Neutrophil (primary cell): ENCODE data around the gene CREG2.

Experiments
- H3K27ac ChIP-seq: fragments of 200-600 bp; sonication (generic); 2 replicates; pipeline ENCODE4 v1.5.1; 2016; ENCODE audit warnings: mild to moderate bottlenecking, moderate library complexity
- H3K27me3 ChIP-seq: fragments of 200-600 bp; sonication (generic); 2 replicates; pipeline ENCODE4 v1.6.0; 2016; ENCODE audit warnings: mild to moderate bottlenecking
- H3K36me3 ChIP-seq: fragments of 200-600 bp; sonication (generic); 2 replicates; pipeline ENCODE4 v1.5.1; 2017
- H3K4me1 ChIP-seq, 2 experiments: fragments of 200-600 bp in 1 of 2; sonication (generic) in 1 of 2; 1 replicate in 1 of 2; 2 replicates in 1 of 2; pipeline versions ENCODE4 v1.5.1 to v1.6.1; 2013 to 2016; ENCODE audit warnings: low read depth in 1 of 2, low read length in 1 of 2, mild to moderate bottlenecking in 1 of 2, moderate library complexity in 1 of 2; ENCODE audit not compliant: control insufficient read depth in 1 of 2, insufficient read depth in 1 of 2
- H3K4me3 ChIP-seq, 2 experiments: fragments of 200-600 bp in 1 of 2; sonication (generic) in 1 of 2; 1 replicate in 1 of 2; 2 replicates in 1 of 2; pipeline ENCODE4 v1.5.1; 2013 to 2016; ENCODE audit warnings: low read depth in 1 of 2, low read length in 1 of 2, mild to moderate bottlenecking in 1 of 2, moderate library complexity in 1 of 2
- H3K9me3 ChIP-seq: fragments of 200-600 bp; sonication (generic); 2 replicates; pipeline ENCODE4 v1.5.1; 2016
- TF ChIP-seq, protein P1 (sequence below): fragments of 200-600 bp; sonication (generic); IDR thresholded peaks from 2 replicates; pipeline ENCODE4 v1.5.1; 2016; ENCODE audit warnings: antibody characterized with exemption

Gene CREG2

DNA sequence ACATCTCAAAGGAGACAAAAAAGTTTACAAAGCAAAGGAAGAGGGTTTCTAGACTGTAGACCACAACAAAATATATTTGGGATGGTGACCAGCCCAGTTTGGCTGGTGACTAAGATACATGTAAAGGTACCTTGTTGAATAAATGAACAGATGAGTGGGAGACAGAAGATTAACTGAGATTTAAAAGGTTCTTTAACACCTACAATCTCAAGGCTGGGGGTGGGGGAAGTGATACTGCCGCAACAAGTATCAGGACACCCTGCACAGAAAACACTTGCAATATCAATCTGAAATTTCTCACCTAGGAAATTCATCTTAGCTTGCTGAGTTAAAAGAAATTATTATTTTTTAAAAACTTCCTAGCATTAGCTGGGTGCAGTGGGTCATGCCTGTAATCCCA is 87.1 kb downstream of the CREG2 start:
- Histone ChIP-seq H3K4me3 (peak overlapping the region; percentile 99 to 100), H3K4me1 (peaks cover 99% of the 10 kb centered on the region in 2 experiments), H3K9me3 (no peaks in the 10 kb centered on the region), H3K27ac (peak overlapping the region; percentile 100), H3K27me3 (no peaks in the 10 kb centered on the region), H3K36me3 (peaks cover 81% of the 10 kb centered on the region)
- TF ChIP-seq, protein P1, sequence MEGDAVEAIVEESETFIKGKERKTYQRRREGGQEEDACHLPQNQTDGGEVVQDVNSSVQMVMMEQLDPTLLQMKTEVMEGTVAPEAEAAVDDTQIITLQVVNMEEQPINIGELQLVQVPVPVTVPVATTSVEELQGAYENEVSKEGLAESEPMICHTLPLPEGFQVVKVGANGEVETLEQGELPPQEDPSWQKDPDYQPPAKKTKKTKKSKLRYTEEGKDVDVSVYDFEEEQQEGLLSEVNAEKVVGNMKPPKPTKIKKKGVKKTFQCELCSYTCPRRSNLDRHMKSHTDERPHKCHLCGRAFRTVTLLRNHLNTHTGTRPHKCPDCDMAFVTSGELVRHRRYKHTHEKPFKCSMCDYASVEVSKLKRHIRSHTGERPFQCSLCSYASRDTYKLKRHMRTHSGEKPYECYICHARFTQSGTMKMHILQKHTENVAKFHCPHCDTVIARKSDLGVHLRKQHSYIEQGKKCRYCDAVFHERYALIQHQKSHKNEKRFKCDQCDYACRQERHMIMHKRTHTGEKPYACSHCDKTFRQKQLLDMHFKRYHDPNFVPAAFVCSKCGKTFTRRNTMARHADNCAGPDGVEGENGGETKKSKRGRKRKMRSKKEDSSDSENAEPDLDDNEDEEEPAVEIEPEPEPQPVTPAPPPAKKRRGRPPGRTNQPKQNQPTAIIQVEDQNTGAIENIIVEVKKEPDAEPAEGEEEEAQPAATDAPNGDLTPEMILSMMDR, result no peak

DNA sequence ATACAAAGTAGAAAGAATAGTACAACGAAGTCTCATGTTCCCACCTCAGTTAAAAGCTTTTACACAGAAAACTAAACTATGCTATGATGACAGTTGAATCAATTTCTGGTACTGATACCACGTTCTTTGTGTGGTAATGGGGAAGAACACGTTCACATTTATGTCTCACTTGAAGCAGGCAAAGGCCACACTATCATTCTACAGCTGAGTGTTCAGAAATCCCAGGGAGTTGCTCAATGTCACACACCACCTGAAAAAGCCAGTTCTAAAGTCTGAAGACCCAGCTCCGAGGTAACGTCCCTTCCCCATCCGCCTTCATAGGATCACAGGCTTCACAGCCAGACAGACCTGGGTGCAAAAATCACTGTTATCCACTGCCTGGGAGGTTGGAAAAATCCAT is 87.7 kb downstream of the CREG2 start:
- TF ChIP-seq, protein P1, result no peak
- H3K36me3 ChIP-seq, result peaks cover 82% of the 10 kb centered on the region
- peaks cover 98 to 100% of the 10 kb centered on the region in 2 experiments for H3K4me1 ChIP-seq
- no peaks in the 10 kb centered on the region for H3K27me3 ChIP-seq
- H3K9me3 ChIP-seq, result no peaks in the 10 kb centered on the region
- H3K27ac ChIP-seq, result peak overlapping the region; percentile 100
- peak overlapping the region; percentile 99 to 100 for H3K4me3 ChIP-seq

DNA sequence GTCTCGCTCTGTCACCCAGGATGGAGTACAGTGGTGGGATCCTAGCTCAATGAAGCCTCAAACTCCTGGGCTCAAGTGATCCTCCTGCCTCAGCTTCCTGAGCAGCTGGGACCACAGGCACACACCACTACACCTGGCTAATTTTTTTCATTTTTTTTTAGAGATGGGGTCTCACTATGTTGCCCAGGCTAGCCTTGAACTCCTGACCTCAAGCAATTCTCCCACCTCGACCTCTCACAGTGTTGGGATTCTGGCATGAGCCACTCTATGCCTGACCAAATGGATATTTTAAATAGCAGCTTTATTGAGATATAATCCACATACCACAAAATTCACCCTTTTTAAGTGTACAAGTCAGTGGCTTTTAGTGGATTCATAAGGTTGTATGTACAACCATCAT is 89.9 kb downstream of the CREG2 start:
- peaks cover 83% of the 10 kb centered on the region for H3K36me3 ChIP-seq
- H3K4me1 ChIP-seq, result peaks cover 98 to 100% of the 10 kb centered on the region in 2 experiments
- H3K4me3 ChIP-seq, result peak overlapping the region; percentile 27 to 99
- TF ChIP-seq, protein P1, result no peak
- H3K9me3 ChIP-seq, result no peaks in the 10 kb centered on the region
- H3K27me3 ChIP-seq, result no peaks in the 10 kb centered on the region
- H3K27ac ChIP-seq, result peak overlapping the region; percentile 37

DNA sequence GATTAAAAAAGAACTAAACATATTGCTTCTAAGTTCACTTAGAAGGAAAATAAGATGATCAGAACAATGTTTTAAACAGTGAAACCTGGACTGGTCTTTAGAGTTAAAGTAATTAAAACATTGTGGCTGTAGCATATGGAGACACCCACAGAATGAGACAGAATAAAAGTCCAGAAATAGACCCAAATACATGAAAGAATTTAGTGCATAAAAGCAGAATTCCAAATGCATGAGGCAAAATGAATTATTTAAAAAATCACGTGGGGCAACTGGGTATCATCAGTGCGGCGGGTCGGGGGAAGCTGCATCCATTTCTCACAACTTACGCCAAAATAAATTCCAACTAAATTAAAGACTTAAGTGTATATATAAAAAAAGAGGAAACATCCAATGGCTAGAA is 90.9 kb downstream of the CREG2 start:
- TF ChIP-seq, protein P1, result no peak
- no peak overlapping the region for H3K27ac ChIP-seq
- no peaks in the 10 kb centered on the region for H3K9me3 ChIP-seq
- H3K36me3 ChIP-seq, result peaks cover 84% of the 10 kb centered on the region
- H3K4me3 ChIP-seq, result peak overlapping the region; percentile 5 to 99
- H3K27me3 ChIP-seq, result no peaks in the 10 kb centered on the region
- H3K4me1 ChIP-seq, result peaks cover 96 to 100% of the 10 kb centered on the region in 2 experiments

DNA sequence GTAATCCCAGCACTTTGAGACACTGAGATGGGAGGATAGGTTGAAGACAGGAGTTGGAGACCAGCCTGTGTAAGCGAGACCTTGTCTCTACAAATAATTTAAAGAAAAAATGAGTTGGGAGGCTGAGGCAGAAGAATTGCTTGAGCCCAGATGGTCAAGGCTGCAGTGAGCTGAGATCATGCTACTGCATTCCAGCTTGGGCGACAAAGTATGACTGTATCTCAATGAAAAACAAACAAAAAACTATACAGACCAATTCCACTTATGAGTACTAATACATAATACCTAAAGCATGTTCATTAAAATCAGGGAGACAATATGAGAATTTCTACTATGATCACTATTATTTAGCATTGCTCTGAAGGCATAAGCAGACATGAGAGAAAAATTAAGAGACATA is 91.4 kb downstream of the CREG2 start:
- Histone ChIP-seq H3K4me1 (peaks cover 92 to 97% of the 10 kb centered on the region in 2 experiments), H3K27ac (no peak overlapping the region), H3K36me3 (peaks cover 87% of the 10 kb centered on the region), H3K4me3 (peak overlapping the region in 1 of 2 experiments; percentile 99), H3K9me3 (no peaks in the 10 kb centered on the region), H3K27me3 (no peaks in the 10 kb centered on the region)
- TF ChIP-seq, protein P1, result no peak
